Prostate gland (tissue), 2 donors: Measurements from ENCODE around the gene CYP26A1. TPM values are rescaled to one million over a fixed set of nuclear protein-coding genes. Genes with fewer than 3 reads are reported as not detected.

Experiments
- DNase-seq: peaks from one replicate; pipeline ENCODE4 v3.0.0-alpha.2; 2019; ENCODE audit warnings: low spot score
- H3K27ac ChIP-seq, 2 donors: fragments of 200-600 bp; sonication (generic); 2 replicates each; pipeline ENCODE4 v1.5.1; 2017 to 2019
- H3K27me3 ChIP-seq: fragments of 200-600 bp; sonication (generic); replicated peaks from 2 replicates; pipeline ENCODE4 v1.5.1; 2019; ENCODE audit not compliant: insufficient read depth
- H3K36me3 ChIP-seq, 2 donors: fragments of 200-600 bp; sonication (generic); 1 replicate in 1 of 2; 2 replicates in 1 of 2; pipeline versions ENCODE4 v1.5.1 to v1.8.1; 2017 to 2019
- H3K4me1 ChIP-seq: fragments of 200-600 bp; sonication (generic); replicated peaks from 2 replicates; pipeline ENCODE4 v1.5.1; 2019
- H3K4me3 ChIP-seq, 2 donors: fragments of 200-600 bp; sonication (generic); 2 replicates each; pipeline ENCODE4 v1.5.1; 2017 to 2019
- H3K9me3 ChIP-seq: fragments of 200-600 bp; sonication (generic); 2 replicates; pipeline ENCODE4 v1.5.1; 2017
- CTCF ChIP-seq, 4 experiments: fragments of 200-600 bp in 2 of 4; fragments of 450-650 bp in 2 of 4; sonication (generic) in 2 of 4; IDR thresholded peaks; 1 replicate in 3 of 4; 2 replicates in 1 of 4; pipeline ENCODE4 v1.5.1; 2016 to 2019; ENCODE audit warnings: antibody characterized with exemption in 4 of 4, mild to moderate bottlenecking in 2 of 4, moderate library complexity in 2 of 4
- POLR2A ChIP-seq: fragments of 450-650 bp; IDR thresholded peaks from one replicate; pipeline ENCODE4 v1.6.1; 2016; ENCODE audit warnings: antibody characterized with exemption, mild to moderate bottlenecking
- POLR2AphosphoS5 ChIP-seq: sonication (generic); formaldehyde crosslinking; IDR thresholded peaks from one replicate; pipeline ENCODE4 v1.6.1; 2017; ENCODE audit warnings: antibody characterized with exemption
- WGBS: methylation state at CpG from one replicate; pipeline ENCODE4 v1.1.5; 2018; 5-methylcytosine and 5-hydroxymethylcytosine counted together
- intact Hi-C: fragments of 100-400 bp; cut with DNase I; formaldehyde crosslinking; loops from one replicate; pipeline ENCODE4 v1.14.2; 2022
- total RNA-seq, 2 donors: library from RNA; depleted of rRNA; stranded (reverse); fragments of >200 nt; gene quantifications; one replicate each; pipeline ENCODE4 v1.1.0, GENCODE V29; 2016

CYP26A1 gene
- total RNA-seq, 2 donors from 2014 or later, result not detected

- no peaks in the 10 kb centered on the region for H3K4me1 ChIP-seq
- TF ChIP-seq POLR2AphosphoS5 (no peak), CTCF (IDR thresholded peaks at IDR 0.05) (no peak), POLR2A (no peak)
- H3K27me3 ChIP-seq, result no peaks in the 10 kb centered on the region
- no peaks in the 10 kb centered on the region for H3K9me3 ChIP-seq
- intact Hi-C loops, result loop anchor here (5.0 to 10.0 kb wide), 2 partner anchors 203 to 271 kb away; no protein-coding TSS in a partner anchor
- WGBS, result 82% methylated on average over 7 of the region's 7 CpGs
- DNase-seq, result no peak
- no peak overlapping the region for H3K27ac ChIP-seq
- no peak overlapping the region for H3K4me3 ChIP-seq
- no peaks in the 10 kb centered on the region for H3K36me3 ChIP-seq
Observed at GRCh38 chr10:93083743-93084539, 10.2 kb downstream of the CYP26A1 start.

GRCh38 chr10:93085272-93085859 lies 11.7 kb downstream of the CYP26A1 start:
- WGBS, result 41% methylated on average over 4 of the region's 4 CpGs
- no peak overlapping the region for H3K27ac ChIP-seq
- H3K4me3 ChIP-seq, result no peak overlapping the region
- H3K4me1 ChIP-seq, result no peaks in the 10 kb centered on the region
- DNase-seq, result no peak
- no peaks in the 10 kb centered on the region for H3K9me3 ChIP-seq
- H3K36me3 ChIP-seq, result no peaks in the 10 kb centered on the region
- TF ChIP-seq CTCF (IDR thresholded peaks at IDR 0.05) (no peak), POLR2AphosphoS5 (no peak), POLR2A (no peak)
- intact Hi-C loops, result loop anchor here (10.0 kb wide), 1 partner anchor 269 kb away; no protein-coding TSS in a partner anchor
- no peaks in the 10 kb centered on the region for H3K27me3 ChIP-seq

- Histone ChIP-seq H3K27ac (no peak overlapping the region), H3K9me3 (no peaks in the 10 kb centered on the region), H3K36me3 (no peaks in the 10 kb centered on the region), H3K4me1 (no peaks in the 10 kb centered on the region), H3K27me3 (no peaks in the 10 kb centered on the region), H3K4me3 (no peak overlapping the region)
- intact Hi-C loops, result loop anchor here (10.0 kb wide), 1 partner anchor 269 kb away; no protein-coding TSS in a partner anchor
- no peak for DNase-seq
- 91% methylated on average over 6 of the region's 6 CpGs for WGBS
- TF ChIP-seq CTCF (IDR thresholded peaks at IDR 0.05), result no peak
Observed at GRCh38 chr10:93086289-93086688, 12.6 kb downstream of the CYP26A1 start.

GRCh38 chr10:93087846-93088245 lies 14.2 kb downstream of the CYP26A1 start:
- Histone ChIP-seq H3K27me3 (no peaks in the 10 kb centered on the region), H3K9me3 (no peaks in the 10 kb centered on the region), H3K27ac (no peak overlapping the region), H3K4me3 (no peak overlapping the region), H3K36me3 (no peaks in the 10 kb centered on the region), H3K4me1 (no peaks in the 10 kb centered on the region)
- TF ChIP-seq POLR2AphosphoS5, result no peak
- no peak for TF ChIP-seq POLR2A
- TF ChIP-seq CTCF (IDR thresholded peaks at IDR 0.05), result no peak
- DNase-seq, result no peak
- WGBS, result 80% methylated on average over 3 of the region's 3 CpGs
- intact Hi-C loops, result loop anchor here (10.0 kb wide), 1 partner anchor 267 kb away; no protein-coding TSS in a partner anchor
